OCI-LY7 (cell line): ENCODE measurements around the gene B4GALT6. TPM values are rescaled to one million over a fixed set of nuclear protein-coding genes. Genes with fewer than 3 reads are reported as not detected.

Experiments used
- BruUV-seq: library from RNA; stranded (reverse); fragments of 400-500 nt; replicated peaks from 2 replicates; lab custom pipeline; 2021; lab: Mats Ljungman, UMichigan
- CTCF ChIA-PET: fragments of 300-600 bp; sonication (Branson Sonifier 250); formaldehyde crosslinking; loops from one replicate; lab custom pipeline; 2022; ENCODE audit warnings: antibody characterized with exemption; ENCODE audit not compliant: unreplicated experiment; lab: Charles Lee
- POLR2A ChIA-PET: fragments of 300-600 bp; sonication (Branson Sonifier 250); formaldehyde crosslinking; loops from one replicate; lab custom pipeline; 2022; ENCODE audit warnings: antibody characterized with exemption; lab: Charles Lee
- DNase-seq: peaks from one replicate; pipeline ENCODE4 v3.0.0-alpha.2; 2015; ENCODE audit warnings: low spot score
- H2AFZ ChIP-seq: fragments of 200-600 bp; sonication (generic), shearing (Covaris generic); 2 replicates; pipeline ENCODE4 v1.6.1; 2014; ENCODE audit warnings: mild to moderate bottlenecking, antibody characterized with exemption, low read length, moderate library complexity
- H3K27ac ChIP-seq: fragments of 200-600 bp; sonication (generic); 2 replicates; pipeline ENCODE4 v1.5.1; 2014; ENCODE audit warnings: mixed run types, low read depth, mild to moderate bottlenecking, moderate library complexity, low read length, inconsistent platforms; ENCODE audit not compliant: poor library complexity, severe bottlenecking
- H3K36me3 ChIP-seq: fragments of 200-600 bp; sonication (generic); 2 replicates; pipeline ENCODE4 v1.6.1; 2014; ENCODE audit warnings: mild to moderate bottlenecking, antibody characterized with exemption, low read length, moderate library complexity, mixed read lengths; ENCODE audit not compliant: insufficient read depth
- H3K4me1 ChIP-seq: fragments of 200-600 bp; sonication (generic); 2 replicates; pipeline ENCODE4 v1.5.1; 2014; ENCODE audit warnings: mild to moderate bottlenecking, low read length; ENCODE audit not compliant: insufficient read depth, poor library complexity, severe bottlenecking
- H3K4me2 ChIP-seq: fragments of 200-600 bp; sonication (generic); 2 replicates; pipeline ENCODE4 v1.6.1; 2014; ENCODE audit warnings: mild to moderate bottlenecking, low read length
- H3K4me3 ChIP-seq: fragments of 200-600 bp; sonication (generic); 2 replicates; pipeline ENCODE4 v1.5.1; 2014; ENCODE audit warnings: mild to moderate bottlenecking, low read depth, low read length; ENCODE audit not compliant: poor library complexity, severe bottlenecking
- H3K79me2 ChIP-seq: fragments of 200-600 bp; sonication (generic); 2 replicates; pipeline ENCODE4 v1.6.1; 2016; ENCODE audit warnings: low read depth, mild to moderate bottlenecking, low read length, moderate library complexity, mixed read lengths; ENCODE audit not compliant: insufficient read depth
- H3K9me2 ChIP-seq: fragments of 200-600 bp; sonication (generic); 2 replicates; pipeline ENCODE4 v1.6.1; 2016; ENCODE audit warnings: mild to moderate bottlenecking, low read length, mixed read lengths; ENCODE audit not compliant: insufficient read depth
- H3K9me3 ChIP-seq: fragments of 200-600 bp; sonication (generic); 2 replicates; pipeline ENCODE4 v1.6.1; 2014; ENCODE audit warnings: mild to moderate bottlenecking, mixed run types, low read length, mixed read lengths
- H4K20me1 ChIP-seq: fragments of 200-600 bp; sonication (generic); 2 replicates; pipeline ENCODE4 v1.6.1; 2014; ENCODE audit warnings: mild to moderate bottlenecking, antibody characterized with exemption, low read length, moderate library complexity, mixed read lengths; ENCODE audit not compliant: insufficient read depth
- CTCF ChIP-seq: fragments of 200-600 bp; sonication (generic); conservative IDR thresholded peaks from 2 replicates; pipeline ENCODE4 v1.5.1; 2014; ENCODE audit warnings: mild to moderate bottlenecking, antibody characterized with exemption, low read length, moderate library complexity, mixed read lengths
- EZH2phosphoT487 ChIP-seq: fragments of 200-600 bp; sonication (generic); IDR thresholded peaks from 2 replicates; pipeline ENCODE4 v1.6.1; 2018; ENCODE audit warnings: low read depth, borderline replicate concordance, mild to moderate bottlenecking, mixed run types, antibody characterized with exemption, low read length, moderate library complexity, mixed read lengths
- intact Hi-C: fragments of 100-400 bp; cut with micrococcal nuclease; formaldehyde crosslinking; loops from one replicate; pipeline ENCODE4 v1.10.0; 2022; ENCODE audit not compliant: unreplicated experiment
- total RNA-seq, 2 experiments: library from RNA; depleted of rRNA in 1 of 2; stranded (reverse); fragments of >200 nt in 1 of 2; shearing (Covaris generic) in 1 of 2; gene quantifications; 2 replicates each; pipeline ENCODE4 v1.2.3, GENCODE V29; 2014 to 2022

The B4GALT6 gene
- total RNA-seq, 2 experiments from 2014 or later = 5.5 to 22.8 TPM

GRCh38 chr18:31617031-31617717, 67.2 kb downstream of the B4GALT6 start:
- no peak overlapping the region for H3K27ac ChIP-seq
- TF ChIP-seq EZH2phosphoT487 (no peak), CTCF (no peak)
- H3K4me2 ChIP-seq = no peak overlapping the region
- DNase-seq = no peak
- ChIA-PET POLR2A (no interaction called here), CTCF (no interaction called here)
- no peaks in the 10 kb centered on the region for H4K20me1 ChIP-seq
- intact Hi-C loops = no loop called here
- no peaks in the 10 kb centered on the region for H3K9me2 ChIP-seq
- H3K4me1 ChIP-seq = no peaks in the 10 kb centered on the region
- no peak overlapping the region for H3K4me3 ChIP-seq
- no TSS peak for BruUV-seq
- no peaks in the 10 kb centered on the region for H3K9me3 ChIP-seq
- H3K79me2 ChIP-seq = no peaks in the 10 kb centered on the region
- no peaks in the 10 kb centered on the region for H3K36me3 ChIP-seq
- no peak overlapping the region for H2AFZ ChIP-seq

GRCh38 chr18:31616586-31616985, 67.8 kb downstream of the B4GALT6 start:
- Histone ChIP-seq H3K27ac (no peak overlapping the region), H2AFZ (no peak overlapping the region), H3K79me2 (no peaks in the 10 kb centered on the region), H3K4me3 (no peak overlapping the region), H3K36me3 (no peaks in the 10 kb centered on the region), H3K9me2 (no peaks in the 10 kb centered on the region), H4K20me1 (no peaks in the 10 kb centered on the region), H3K9me3 (no peaks in the 10 kb centered on the region), H3K4me1 (no peaks in the 10 kb centered on the region), H3K4me2 (no peak overlapping the region)
- ChIA-PET CTCF (no interaction called here), POLR2A (no interaction called here)
- intact Hi-C loops = no loop called here
- TF ChIP-seq CTCF = no peak
- no peak for TF ChIP-seq EZH2phosphoT487
- BruUV-seq = no TSS peak
- no peak for DNase-seq

DNA sequence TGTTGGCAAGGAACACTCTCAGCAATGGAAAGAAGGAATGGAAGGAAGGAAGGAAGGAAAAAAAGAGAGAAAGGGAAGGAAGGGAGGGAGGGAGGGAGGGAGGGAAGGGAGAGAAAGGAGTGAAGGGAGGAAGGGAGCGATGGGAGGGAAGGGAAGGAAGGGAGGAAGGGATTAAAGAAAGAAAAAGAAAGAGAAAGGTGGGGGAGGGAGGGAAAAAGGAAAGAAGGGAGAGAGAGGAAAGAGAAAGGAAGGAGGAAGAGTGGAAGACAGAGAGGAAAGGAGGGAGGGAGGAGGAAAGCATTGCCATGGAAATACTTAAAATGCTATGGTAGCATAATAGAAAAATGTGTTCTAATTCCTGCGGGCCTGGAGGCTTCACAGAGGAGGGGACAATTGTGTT, 70.3 kb downstream of the B4GALT6 start:
- Histone ChIP-seq H3K4me3 (no peak overlapping the region), H3K4me1 (peaks cover 11% of the 10 kb centered on the region), H2AFZ (no peak overlapping the region), H3K36me3 (no peaks in the 10 kb centered on the region), H3K79me2 (no peaks in the 10 kb centered on the region), H3K9me3 (no peaks in the 10 kb centered on the region), H3K4me2 (no peak overlapping the region), H3K27ac (no peak overlapping the region), H3K9me2 (no peaks in the 10 kb centered on the region), H4K20me1 (no peaks in the 10 kb centered on the region)
- intact Hi-C loops = no loop called here
- no TSS peak for BruUV-seq
- POLR2A ChIA-PET = no interaction called here
- CTCF ChIA-PET = no interaction called here
- no peak for DNase-seq
- TF ChIP-seq CTCF = no peak
- TF ChIP-seq EZH2phosphoT487 = no peak
